LNCaP clone FGC (cell line): ENCODE results near the gene PRIM2.
A peak's percentile ranks its signal among the peaks of the same experiment; 100 is the strongest.
"Not testable (repeated sequence)": the region's sequence is repeated elsewhere in the genome, so short reads cannot be mapped to it uniquely, and the experiment has no call there.

ENCODE experiments used
- DNase-seq: peaks from one replicate; pipeline ENCODE4 v3.0.0-alpha.2; 2011; ENCODE audit warnings: low read depth
- H3K4me3 ChIP-seq: 2 replicates; pipeline ENCODE4 v1.5.1; 2011; ENCODE audit warnings: mild to moderate bottlenecking, low read depth, low read length, control low read depth
- TF ChIP-seq, protein P1 (sequence below): IDR thresholded peaks from 2 replicates; pipeline ENCODE4 v1.5.1; 2012; ENCODE audit warnings: mild to moderate bottlenecking; ENCODE audit not compliant: control insufficient read depth, insufficient read depth; ENCODE audit errors: extremely low read depth

Gene PRIM2, protein sequence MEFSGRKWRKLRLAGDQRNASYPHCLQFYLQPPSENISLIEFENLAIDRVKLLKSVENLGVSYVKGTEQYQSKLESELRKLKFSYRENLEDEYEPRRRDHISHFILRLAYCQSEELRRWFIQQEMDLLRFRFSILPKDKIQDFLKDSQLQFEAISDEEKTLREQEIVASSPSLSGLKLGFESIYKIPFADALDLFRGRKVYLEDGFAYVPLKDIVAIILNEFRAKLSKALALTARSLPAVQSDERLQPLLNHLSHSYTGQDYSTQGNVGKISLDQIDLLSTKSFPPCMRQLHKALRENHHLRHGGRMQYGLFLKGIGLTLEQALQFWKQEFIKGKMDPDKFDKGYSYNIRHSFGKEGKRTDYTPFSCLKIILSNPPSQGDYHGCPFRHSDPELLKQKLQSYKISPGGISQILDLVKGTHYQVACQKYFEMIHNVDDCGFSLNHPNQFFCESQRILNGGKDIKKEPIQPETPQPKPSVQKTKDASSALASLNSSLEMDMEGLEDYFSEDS

DNA sequence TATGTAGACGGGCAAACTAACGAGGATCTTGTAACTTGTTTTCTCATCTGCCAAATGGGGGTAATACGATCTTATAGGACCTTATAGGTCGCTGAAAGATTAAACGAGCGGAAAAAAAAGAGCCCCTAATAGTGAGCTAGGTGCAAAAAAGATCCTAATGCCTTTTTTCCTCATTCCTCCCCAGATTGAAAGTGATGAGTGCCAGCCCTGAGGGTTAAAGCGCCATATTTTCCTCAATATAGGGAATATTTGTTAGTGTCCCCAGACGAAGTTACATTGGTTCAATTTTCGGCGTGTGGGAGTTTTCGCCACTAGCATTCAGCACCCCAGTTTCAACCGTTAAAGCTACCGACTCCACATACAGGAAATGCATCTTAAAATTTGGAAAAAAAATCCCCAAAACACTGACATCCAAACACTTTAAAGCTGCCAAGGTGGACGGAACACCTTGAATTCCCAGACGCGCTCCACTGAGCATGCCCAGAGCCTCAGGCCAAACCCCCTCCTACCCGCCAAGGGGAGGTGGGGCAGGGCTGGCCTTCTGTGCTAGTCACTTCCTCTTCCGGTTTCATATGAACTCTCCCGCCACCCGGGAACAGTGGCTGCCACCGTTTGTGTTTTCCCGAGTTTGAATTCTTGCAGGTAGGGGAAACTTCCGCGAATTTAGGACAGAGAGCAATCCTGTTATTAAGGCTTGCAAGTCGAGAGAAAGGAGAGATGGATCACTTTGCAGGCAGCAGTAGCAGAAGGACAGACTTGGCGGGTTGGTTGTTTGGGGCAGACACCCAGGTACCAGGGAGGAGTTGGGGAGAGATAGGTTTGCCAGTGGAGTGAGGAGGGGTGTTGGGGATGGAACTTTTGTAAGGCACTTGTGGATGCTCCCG lies at the start of gene PRIM2:
PRIM2 (plus strand) TSS at position 571 of the 884 bp plus-strand sequence. CDS start 816 bp downstream, outside the sequence.
- peak within 1 kb of the TSS; percentile 82 for H3K4me3 ChIP-seq
- DNase-seq: peak; percentile 72
- TF ChIP-seq, protein P1, sequence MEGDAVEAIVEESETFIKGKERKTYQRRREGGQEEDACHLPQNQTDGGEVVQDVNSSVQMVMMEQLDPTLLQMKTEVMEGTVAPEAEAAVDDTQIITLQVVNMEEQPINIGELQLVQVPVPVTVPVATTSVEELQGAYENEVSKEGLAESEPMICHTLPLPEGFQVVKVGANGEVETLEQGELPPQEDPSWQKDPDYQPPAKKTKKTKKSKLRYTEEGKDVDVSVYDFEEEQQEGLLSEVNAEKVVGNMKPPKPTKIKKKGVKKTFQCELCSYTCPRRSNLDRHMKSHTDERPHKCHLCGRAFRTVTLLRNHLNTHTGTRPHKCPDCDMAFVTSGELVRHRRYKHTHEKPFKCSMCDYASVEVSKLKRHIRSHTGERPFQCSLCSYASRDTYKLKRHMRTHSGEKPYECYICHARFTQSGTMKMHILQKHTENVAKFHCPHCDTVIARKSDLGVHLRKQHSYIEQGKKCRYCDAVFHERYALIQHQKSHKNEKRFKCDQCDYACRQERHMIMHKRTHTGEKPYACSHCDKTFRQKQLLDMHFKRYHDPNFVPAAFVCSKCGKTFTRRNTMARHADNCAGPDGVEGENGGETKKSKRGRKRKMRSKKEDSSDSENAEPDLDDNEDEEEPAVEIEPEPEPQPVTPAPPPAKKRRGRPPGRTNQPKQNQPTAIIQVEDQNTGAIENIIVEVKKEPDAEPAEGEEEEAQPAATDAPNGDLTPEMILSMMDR: no peak

GRCh38 chr6:57268294-57268640 lies 49.2 kb upstream of the PRIM2 start:
- no peak overlapping the region for H3K4me3 ChIP-seq
- DNase-seq: no peak
- TF ChIP-seq, protein P1: no peak

DNA sequence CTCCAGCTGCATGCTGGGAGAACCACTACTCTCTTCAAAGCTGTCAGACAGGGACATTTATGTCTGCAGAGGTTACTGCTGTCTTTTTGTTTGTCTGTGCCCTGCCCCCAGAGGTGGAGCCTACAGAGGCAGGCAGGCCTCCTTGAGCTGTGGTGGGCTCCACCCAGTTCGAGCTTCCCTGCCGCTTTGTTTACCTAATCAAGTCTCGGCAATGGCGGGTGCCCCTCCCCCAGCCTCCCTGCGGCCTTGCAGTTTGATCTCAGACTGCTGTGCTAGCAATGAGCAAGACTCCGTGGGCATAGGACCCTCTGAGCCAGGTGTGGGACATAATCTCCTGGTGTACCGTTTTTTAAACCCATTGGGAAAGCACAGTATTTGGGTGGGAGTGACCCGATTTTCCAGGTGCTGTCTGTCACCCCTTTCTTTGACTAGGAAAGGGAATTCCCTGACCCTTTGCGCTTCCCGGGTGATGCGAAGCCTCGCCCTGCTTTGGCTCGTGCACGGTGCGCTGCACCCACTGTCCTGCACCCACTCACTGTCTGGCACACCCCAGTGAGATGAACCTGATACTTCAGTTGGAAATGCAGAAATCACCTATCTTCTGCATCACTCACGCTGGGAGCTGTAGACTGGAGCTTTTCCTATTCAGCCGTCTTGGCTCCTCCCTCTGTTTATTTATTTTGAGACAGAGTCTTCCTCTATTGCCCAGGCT lies 43.2 kb upstream of the PRIM2 start:
- not testable (repeated sequence) for H3K4me3 ChIP-seq, DNase-seq

DNA sequence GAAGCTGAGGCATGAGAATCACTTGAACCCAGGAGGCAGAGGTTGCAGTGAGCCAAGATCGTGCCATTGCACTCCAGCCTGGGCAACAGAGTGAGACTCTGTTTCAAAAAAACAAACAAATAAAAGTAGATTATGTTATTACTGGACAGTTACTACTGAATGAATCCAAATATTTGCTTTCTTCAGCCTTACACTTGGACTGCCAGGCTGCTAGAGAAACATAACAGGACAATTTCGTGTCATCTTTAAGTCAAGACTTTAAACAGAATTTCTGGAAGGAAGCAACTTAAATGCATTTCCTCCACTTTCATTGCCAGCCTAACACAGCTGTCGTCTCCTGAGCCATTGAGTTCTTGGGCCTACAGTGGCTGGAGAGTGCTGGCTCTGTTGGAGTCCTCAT lies 42.0 kb upstream of the PRIM2 start:
- TF ChIP-seq, protein P1: no peak
- H3K4me3 ChIP-seq: no peak overlapping the region
- peak; percentile 50 for DNase-seq

DNA sequence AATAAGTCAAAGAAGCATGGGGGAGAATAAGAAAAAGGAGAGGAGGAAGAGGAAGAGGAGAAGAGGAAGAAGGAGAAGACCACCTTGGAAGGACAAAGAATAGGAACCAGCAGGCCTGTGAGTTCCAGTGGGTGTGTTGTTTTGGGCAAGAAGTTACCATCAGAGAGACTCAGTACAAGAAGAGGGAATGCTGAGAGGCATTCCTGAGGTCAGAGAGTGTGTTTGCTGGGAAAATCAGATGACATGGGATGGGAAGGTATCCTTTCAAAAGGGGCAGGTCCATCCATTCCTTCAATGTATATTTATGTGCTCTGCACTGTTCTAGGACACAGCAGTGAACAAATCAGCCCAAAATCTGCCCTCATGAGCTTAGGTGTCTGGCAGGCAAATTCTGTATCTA lies 40.5 kb upstream of the PRIM2 start:
- TF ChIP-seq, protein P1: no peak
- H3K4me3 ChIP-seq: no peak overlapping the region

GRCh38 chr6:57278570-57278969 lies 38.9 kb upstream of the PRIM2 start:
- DNase-seq: no peak
- H3K4me3 ChIP-seq: no peak overlapping the region
- TF ChIP-seq, protein P1: no peak

More for the DNA sequence above, 40.5 kb upstream of the PRIM2 start:
- no peak for DNase-seq

- TF ChIP-seq, protein P1: no peak
- no peak for DNase-seq
- no peak overlapping the region for H3K4me3 ChIP-seq
These were observed 38.4 kb upstream of the PRIM2 start for GRCh38 chr6:57279013-57279412.
